MM.1S (cell line): ENCODE data around the gene NXPH4.

Experiments
- CTCF ChIP-seq: fragments of 300-600 bp; sonication (generic); IDR thresholded peaks from 2 replicates; pipeline ENCODE4 v1.5.1; 2016; ENCODE audit warnings: antibody characterized with exemption, low read length, mixed read lengths
- EZH2 ChIP-seq: fragments of 300-600 bp; sonication (generic); optimal IDR thresholded peaks from 2 replicates; pipeline ENCODE3; 2017; ENCODE audit warnings: low read depth, mild to moderate bottlenecking, antibody characterized with exemption, low read length, mixed read lengths

- TF ChIP-seq CTCF (no peak), EZH2 (no peak)
These were observed 26.6 kb upstream of the NXPH4 start for GRCh38 chr12:57190037-57190436.
